Ovary (tissue), 9 donors: ENCODE measurements around the gene LRRC10. TPM values are rescaled to one million over a fixed set of nuclear protein-coding genes. Genes with fewer than 3 reads are reported as not detected.

Experiments
- DNase-seq, 5 donors: peaks; one replicate each; pipeline ENCODE4 v3.0.0-alpha.2; 2019 to 2020
- H3K27ac ChIP-seq, 2 donors: fragments of 200-600 bp; one replicate each; pipeline versions ENCODE4 v1.5.1 to v1.8.0; 2019 to 2022
- H3K27me3 ChIP-seq: fragments of 200-600 bp; one replicate; pipeline ENCODE4 v1.8.0; 2022
- H3K36me3 ChIP-seq: fragments of 200-600 bp; sonication (generic); one replicate; pipeline ENCODE4 v1.5.1; 2019
- H3K4me1 ChIP-seq: one replicate; pipeline ENCODE4 v1.8.1; 2013; ENCODE audit warnings: mild to moderate bottlenecking, moderate library complexity; ENCODE audit not compliant: insufficient read depth
- H3K4me3 ChIP-seq: fragments of 200-600 bp; sonication (generic); one replicate; pipeline ENCODE4 v1.5.1; 2017
- H3K9me3 ChIP-seq, 2 donors: fragments of 200-600 bp in 1 of 2; sonication (generic) in 1 of 2; one replicate each; pipeline versions ENCODE4 v1.5.1 to v1.8.1; 2013 to 2019; ENCODE audit warnings: mild to moderate bottlenecking in 1 of 2, moderate library complexity in 1 of 2
- CTCF ChIP-seq, 3 donors: fragments of 450-650 bp in 2 of 3; fragments of 200-600 bp in 1 of 3; IDR thresholded peaks; one replicate each; pipeline versions ENCODE4 v1.5.1 to v1.8.0; 2016 to 2022; ENCODE audit warnings: antibody characterized with exemption in 3 of 3, mild to moderate bottlenecking in 1 of 3
- EP300 ChIP-seq: sonication (generic); formaldehyde crosslinking; IDR thresholded peaks from one replicate; pipeline ENCODE4 v1.6.1; 2017; ENCODE audit warnings: antibody characterized with exemption
- POLR2A ChIP-seq: fragments of 450-650 bp; IDR thresholded peaks from one replicate; pipeline ENCODE4 v1.6.1; 2017; ENCODE audit warnings: antibody characterized with exemption, mild to moderate bottlenecking, moderate library complexity
- WGBS, 3 donors: extraction: QIAGEN DNeasy Blood & Tissue Kit in 1 of 3; methylation state at CpG; one replicate each; pipeline versions ENCODE4 v1.1.5 to v1.1.7; 2013 to 2017; 5-methylcytosine and 5-hydroxymethylcytosine counted together
- intact Hi-C, 4 donors: fragments of 100-400 bp; cut with DNase I; formaldehyde crosslinking; loops; one replicate each; pipeline versions ENCODE4 v1.11.0 to v1.15.1; 2022 to 2023
- polyA plus RNA-seq, 2 donors: library from polyadenylated mRNA; stranded (reverse); fragments of 200-250 nt in 1 of 2; fragments of 350-450 nt in 1 of 2; fragmentation: Illumina TruSeq in 1 of 2; extraction: RNeasy Lipid Tissue Mini Kit (QIAGEN cat#74804) in 1 of 2; gene quantifications; one replicate each; pipeline ENCODE4 v1.2.3, GENCODE V29; 2013 to 2014
- total RNA-seq, 7 donors: library from RNA; depleted of rRNA in 2 of 7; stranded (reverse); fragments of >200 nt in 2 of 7; fragmentation: NEBNext Ultra II Directional in 3 of 7; extraction: Animal tissue kit (Norgen Biotek cat#: 25700) in 3 of 7; gene quantifications; one replicate each; pipeline versions ENCODE4 v1.1.0 to v1.2.4, GENCODE V29; 2016 to 2023
- donor health status: DM: no; HTN: no; CAD: no; lungs with moderate emphysema.
- donor health status: DM: no; HTN: no; CAD: no.
- donor health status: Bipolar disorder and iron deficiency.
- donor health status: DM: yes; HTN: yes; CAD: no.
- donor health status: DM: no; HTN: no; CAD: no.
- donor health status: DM: yes; HTN: yes; CAD: no.

The LRRC10 gene
- total and polyA plus RNA-seq, 9 donors: not detected

DNA sequence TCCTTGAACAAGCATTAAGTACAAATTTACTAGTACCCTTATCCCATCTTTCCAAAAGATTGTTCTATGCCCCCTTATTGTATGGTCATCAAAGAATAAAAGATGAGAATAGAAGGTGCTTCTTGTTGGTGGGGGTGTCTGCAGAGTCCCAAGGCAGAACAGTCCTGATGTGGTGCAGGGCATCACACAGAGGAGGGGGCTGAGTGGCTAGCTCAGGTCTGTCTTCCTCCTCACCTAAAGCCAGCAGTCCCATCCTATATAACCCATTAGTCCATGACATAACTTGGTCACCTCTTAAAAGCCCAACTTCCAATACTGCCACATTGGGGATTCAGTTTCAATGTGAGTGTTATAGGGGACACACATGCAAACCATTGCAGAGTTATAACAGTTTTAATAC, 9.9 kb downstream of the LRRC10 start:
- H3K27ac ChIP-seq: no peak overlapping the region
- no peaks in the 10 kb centered on the region for H3K36me3 ChIP-seq
- TF ChIP-seq POLR2A (no peak), EP300 (no peak), CTCF (IDR thresholded peaks at IDR 0.05) (no peak)
- no peaks in the 10 kb centered on the region for H3K27me3 ChIP-seq
- DNase-seq: no peak
- H3K4me1 ChIP-seq: no peaks in the 10 kb centered on the region
- intact Hi-C loops: no loop called here
- H3K9me3 ChIP-seq: no peaks in the 10 kb centered on the region
- no peak overlapping the region for H3K4me3 ChIP-seq

GRCh38 chr12:69598174-69598753, 12.4 kb downstream of the LRRC10 start:
- 50 to 72% (median 59%) methylated on average over 4 of the region's 4 CpGs for WGBS, 3 donors
- Histone ChIP-seq H3K27ac (no peak overlapping the region), H3K9me3 (no peaks in the 10 kb centered on the region), H3K27me3 (no peaks in the 10 kb centered on the region), H3K36me3 (no peaks in the 10 kb centered on the region), H3K4me1 (no peaks in the 10 kb centered on the region), H3K4me3 (no peak overlapping the region)
- intact Hi-C loops: no loop called here
- no peak for DNase-seq
- TF ChIP-seq CTCF (IDR thresholded peaks at IDR 0.05) (no peak), POLR2A (no peak), EP300 (no peak)

- Histone ChIP-seq H3K36me3 (no peaks in the 10 kb centered on the region), H3K9me3 (no peaks in the 10 kb centered on the region), H3K27ac (no peak overlapping the region), H3K4me1 (no peaks in the 10 kb centered on the region), H3K4me3 (no peak overlapping the region), H3K27me3 (no peaks in the 10 kb centered on the region)
- 95 to 98% (median 98%) methylated on average over 2 of the region's 2 CpGs for WGBS, 3 donors
- DNase-seq: no peak
- no peak for TF ChIP-seq POLR2A
- no peak for TF ChIP-seq EP300
- no peak for TF ChIP-seq CTCF (IDR thresholded peaks at IDR 0.05)
- intact Hi-C loops: no loop called here
Measured at GRCh38 chr12:69595689-69596088, 15.0 kb downstream of the LRRC10 start.

- no peaks in the 10 kb centered on the region for H3K27me3 ChIP-seq
- no peak overlapping the region for H3K4me3 ChIP-seq
- no peaks in the 10 kb centered on the region for H3K9me3 ChIP-seq
- DNase-seq: no peak
- intact Hi-C loops: loop anchor here in 1 of 4 donors (5.0 kb wide), 1 partner anchor 237 kb away; no protein-coding TSS in a partner anchor
- peaks cover 3% of the 10 kb centered on the region for H3K4me1 ChIP-seq
- H3K27ac ChIP-seq: no peak overlapping the region
- TF ChIP-seq EP300: no peak
- H3K36me3 ChIP-seq: no peaks in the 10 kb centered on the region
- WGBS, 3 donors: 81 to 87% (median 85%) methylated on average over 2 of the region's 2 CpGs
Measured at GRCh38 chr12:69589082-69589481, 21.6 kb downstream of the LRRC10 start.

DNA sequence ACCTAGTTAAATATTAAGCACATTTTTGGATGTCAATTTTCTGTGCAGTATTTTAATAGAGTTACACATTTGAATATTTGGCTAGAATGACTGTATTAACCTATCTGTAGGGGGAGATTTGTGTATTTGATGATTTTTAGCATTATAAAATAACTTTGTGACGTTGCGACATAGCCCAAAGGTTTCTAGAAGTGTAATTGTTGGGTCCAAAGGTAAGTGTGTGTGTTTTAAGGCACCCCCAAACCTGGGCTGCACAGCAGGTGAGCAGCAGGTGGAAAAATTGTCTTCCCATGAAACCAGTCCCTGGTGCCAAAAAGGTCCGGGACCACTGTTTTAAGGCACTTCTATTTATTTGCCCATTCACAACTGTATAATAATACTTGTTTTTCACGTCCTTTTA, 22.2 kb downstream of the LRRC10 start:
- Histone ChIP-seq H3K27ac (no peak overlapping the region), H3K36me3 (no peaks in the 10 kb centered on the region), H3K9me3 (no peaks in the 10 kb centered on the region), H3K4me1 (peaks cover 3% of the 10 kb centered on the region), H3K4me3 (no peak overlapping the region), H3K27me3 (no peaks in the 10 kb centered on the region)
- no peak for DNase-seq
- TF ChIP-seq CTCF (IDR thresholded peaks at IDR 0.05): no peak
- TF ChIP-seq POLR2A: no peak
- no peak for TF ChIP-seq EP300
- 84 to 90% (median 88%) methylated on average over 4 of the region's 4 CpGs for WGBS, 3 donors
- intact Hi-C loops: loop anchor here in 1 of 4 donors (5.0 kb wide), 1 partner anchor 236 kb away; no protein-coding TSS in a partner anchor
